ENCODE measurements around the gene NAA60. TPM values are rescaled to one million over a fixed set of nuclear protein-coding genes. Genes with fewer than 3 reads are reported as not detected.

Gene NAA60
- total and polyA plus RNA-seq, 2 of the 13 experiments (the other 11 are each of a cell fraction or from before 2014, with no cell fraction given) = 14.7 to 32.0 TPM

DNA sequence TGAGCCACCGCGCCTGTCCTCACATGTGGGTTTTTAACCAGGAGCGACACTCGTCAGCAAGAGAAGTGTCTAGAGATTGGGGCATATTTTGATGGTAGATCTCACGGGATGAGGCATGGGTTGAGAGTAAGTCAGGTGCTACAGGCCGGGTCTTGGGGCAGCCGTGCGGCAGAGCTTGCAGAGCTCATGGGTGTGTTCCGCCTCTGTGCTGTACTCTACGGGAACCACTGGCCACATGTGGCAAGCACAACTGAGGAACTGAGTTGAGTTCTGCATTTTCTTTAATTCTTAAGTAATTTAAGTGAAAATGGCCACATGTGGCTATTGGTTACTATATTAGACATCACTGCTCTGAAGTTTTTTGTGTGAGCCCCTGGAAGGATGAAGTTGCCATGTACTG is 66.9 kb downstream of the NAA60 start (continued):
- TF ChIP-seq, protein P1, sequence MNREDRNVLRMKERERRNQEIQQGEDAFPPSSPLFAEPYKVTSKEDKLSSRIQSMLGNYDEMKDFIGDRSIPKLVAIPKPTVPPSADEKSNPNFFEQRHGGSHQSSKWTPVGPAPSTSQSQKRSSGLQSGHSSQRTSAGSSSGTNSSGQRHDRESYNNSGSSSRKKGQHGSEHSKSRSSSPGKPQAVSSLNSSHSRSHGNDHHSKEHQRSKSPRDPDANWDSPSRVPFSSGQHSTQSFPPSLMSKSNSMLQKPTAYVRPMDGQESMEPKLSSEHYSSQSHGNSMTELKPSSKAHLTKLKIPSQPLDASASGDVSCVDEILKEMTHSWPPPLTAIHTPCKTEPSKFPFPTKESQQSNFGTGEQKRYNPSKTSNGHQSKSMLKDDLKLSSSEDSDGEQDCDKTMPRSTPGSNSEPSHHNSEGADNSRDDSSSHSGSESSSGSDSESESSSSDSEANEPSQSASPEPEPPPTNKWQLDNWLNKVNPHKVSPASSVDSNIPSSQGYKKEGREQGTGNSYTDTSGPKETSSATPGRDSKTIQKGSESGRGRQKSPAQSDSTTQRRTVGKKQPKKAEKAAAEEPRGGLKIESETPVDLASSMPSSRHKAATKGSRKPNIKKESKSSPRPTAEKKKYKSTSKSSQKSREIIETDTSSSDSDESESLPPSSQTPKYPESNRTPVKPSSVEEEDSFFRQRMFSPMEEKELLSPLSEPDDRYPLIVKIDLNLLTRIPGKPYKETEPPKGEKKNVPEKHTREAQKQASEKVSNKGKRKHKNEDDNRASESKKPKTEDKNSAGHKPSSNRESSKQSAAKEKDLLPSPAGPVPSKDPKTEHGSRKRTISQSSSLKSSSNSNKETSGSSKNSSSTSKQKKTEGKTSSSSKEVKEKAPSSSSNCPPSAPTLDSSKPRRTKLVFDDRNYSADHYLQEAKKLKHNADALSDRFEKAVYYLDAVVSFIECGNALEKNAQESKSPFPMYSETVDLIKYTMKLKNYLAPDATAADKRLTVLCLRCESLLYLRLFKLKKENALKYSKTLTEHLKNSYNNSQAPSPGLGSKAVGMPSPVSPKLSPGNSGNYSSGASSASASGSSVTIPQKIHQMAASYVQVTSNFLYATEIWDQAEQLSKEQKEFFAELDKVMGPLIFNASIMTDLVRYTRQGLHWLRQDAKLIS (CRISPR knock-in tag; IDR thresholded peaks at IDR 0.05) = no peak
- no peak for TF ChIP-seq GLI4 (CRISPR knock-in tag; IDR thresholded peaks at IDR 0.05; ENCODE audit: borderline replicate concordance)

DNA sequence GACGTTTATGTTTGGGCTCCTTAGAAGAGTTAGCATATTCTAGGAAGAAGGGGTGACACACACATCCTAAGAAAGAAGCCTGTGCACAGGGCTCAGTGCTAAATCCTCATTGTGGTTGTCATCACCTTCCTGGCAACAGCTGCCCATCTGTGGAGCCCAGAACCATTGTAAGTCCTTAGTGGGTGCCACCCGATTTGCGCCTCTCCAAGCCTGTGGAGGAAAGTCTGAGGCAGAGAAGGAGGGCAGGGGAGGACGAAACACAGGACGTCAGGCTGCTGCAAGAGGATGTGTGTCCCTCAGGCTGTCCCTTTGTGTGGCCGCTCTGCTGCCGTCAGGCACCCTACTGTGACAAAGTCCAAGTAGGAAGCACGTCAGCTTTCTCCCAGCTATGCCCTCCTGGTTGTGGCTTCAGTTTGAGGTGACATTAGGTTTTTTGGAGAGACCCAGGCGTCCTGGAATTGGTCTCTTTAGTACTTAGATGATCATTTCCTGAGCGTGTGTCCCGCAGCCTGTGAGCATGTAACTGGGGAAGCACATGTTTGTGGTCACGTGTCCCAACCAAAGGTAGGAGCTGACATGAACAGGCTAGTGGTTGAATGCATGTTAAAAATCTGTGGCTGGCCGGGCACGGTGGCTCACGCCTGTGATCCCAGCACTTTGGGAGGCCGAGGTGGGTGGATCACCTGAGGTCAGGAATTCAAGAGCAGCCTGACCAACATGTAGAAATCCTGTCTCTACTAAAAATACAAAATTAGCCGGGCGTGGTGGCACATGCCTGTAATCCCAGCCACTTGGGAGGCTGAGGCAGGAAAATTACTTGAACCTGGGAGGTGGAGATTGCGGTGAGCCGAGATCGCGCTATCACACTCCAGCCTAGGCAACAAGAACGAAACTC is 68.1 kb downstream of the NAA60 start:
- Histone ChIP-seq H3K4me3 (replicated peaks in 1 of 3; ENCODE audit: insufficient read depth in 1 of 3, low read depth in 2 of 3, low read length in 3 of 3) (no peak overlapping the region), H3K36me3 (replicated peaks in 1 of 2; ENCODE audit: control insufficient read depth in 1 of 2, insufficient read depth in 2 of 2, low read length in 2 of 2) (peaks cover 10 to 40% of the 10 kb centered on the region in 2 experiments), H3K4me1 (ENCODE audit: insufficient read depth, low read length) (peaks cover 11% of the 10 kb centered on the region), H3K27me3 (ENCODE audit: control insufficient read depth in 1 of 2, insufficient read depth in 2 of 2, low read length in 2 of 2) (no peaks in the 10 kb centered on the region), H4K20me1 (ENCODE audit: insufficient read depth, low read length) (no peaks in the 10 kb centered on the region), H3K4me2 (ENCODE audit: low read depth, low read length) (no peak overlapping the region), H3K9me3 (ENCODE audit: low read length) (no peaks in the 10 kb centered on the region), H2AFZ (ENCODE audit: low read length) (no peak overlapping the region), H3K9ac (ENCODE audit: insufficient read depth, low read depth, low read length) (no peak overlapping the region), H3K27ac (ENCODE audit: extremely low read length, insufficient read depth, low read length) (no peak overlapping the region), H3K79me2 (ENCODE audit: insufficient read depth, low read length) (no peaks in the 10 kb centered on the region)
- CTCF ChIA-PET (ENCODE audit: low intra/inter-chr PET ratio, low total read pairs) = no interaction called here
- no TSS peak for BruUV-seq (replicated peaks)
- intact Hi-C loops (cut with micrococcal nuclease; ENCODE audit: unreplicated experiment) (no loop called here), in situ Hi-C loops (cut with HindIII; ENCODE audit: extremely low pct_ligation_motif_present, low pct_unique_long_range_greater_than_20kb) (no loop called here)
- ATAC-seq (no peak), DNase-seq (ENCODE audit: low spot score) (no peak), FAIRE-seq (no peak)
- WGBS (ENCODE audit: low lambda C conversion rate) = 95% methylated on average over 21 of the region's 23 CpGs
- TF ChIP-seq SKI (IDR thresholded peaks at IDR 0.05; ENCODE audit: partially characterized antibody) (no peak), RORA (CRISPR knock-in tag; IDR thresholded peaks at IDR 0.05) (no peak), ZNF629 (CRISPR knock-in tag; conservative IDR thresholded peaks at IDR 0.05) (no peak), AKAP8 (CRISPR knock-in tag; IDR thresholded peaks at IDR 0.05) (no peak), ZNF17 (CRISPR knock-in tag; IDR thresholded peaks at IDR 0.05) (no peak), ZNF256 (CRISPR knock-in tag; conservative IDR thresholded peaks at IDR 0.05) (no peak), IKZF4 (CRISPR knock-in tag; IDR thresholded peaks at IDR 0.05; ENCODE audit: borderline replicate concordance, low read depth, not compliant biosample characterization) (no peak)
- TF ChIP-seq, protein P2, sequence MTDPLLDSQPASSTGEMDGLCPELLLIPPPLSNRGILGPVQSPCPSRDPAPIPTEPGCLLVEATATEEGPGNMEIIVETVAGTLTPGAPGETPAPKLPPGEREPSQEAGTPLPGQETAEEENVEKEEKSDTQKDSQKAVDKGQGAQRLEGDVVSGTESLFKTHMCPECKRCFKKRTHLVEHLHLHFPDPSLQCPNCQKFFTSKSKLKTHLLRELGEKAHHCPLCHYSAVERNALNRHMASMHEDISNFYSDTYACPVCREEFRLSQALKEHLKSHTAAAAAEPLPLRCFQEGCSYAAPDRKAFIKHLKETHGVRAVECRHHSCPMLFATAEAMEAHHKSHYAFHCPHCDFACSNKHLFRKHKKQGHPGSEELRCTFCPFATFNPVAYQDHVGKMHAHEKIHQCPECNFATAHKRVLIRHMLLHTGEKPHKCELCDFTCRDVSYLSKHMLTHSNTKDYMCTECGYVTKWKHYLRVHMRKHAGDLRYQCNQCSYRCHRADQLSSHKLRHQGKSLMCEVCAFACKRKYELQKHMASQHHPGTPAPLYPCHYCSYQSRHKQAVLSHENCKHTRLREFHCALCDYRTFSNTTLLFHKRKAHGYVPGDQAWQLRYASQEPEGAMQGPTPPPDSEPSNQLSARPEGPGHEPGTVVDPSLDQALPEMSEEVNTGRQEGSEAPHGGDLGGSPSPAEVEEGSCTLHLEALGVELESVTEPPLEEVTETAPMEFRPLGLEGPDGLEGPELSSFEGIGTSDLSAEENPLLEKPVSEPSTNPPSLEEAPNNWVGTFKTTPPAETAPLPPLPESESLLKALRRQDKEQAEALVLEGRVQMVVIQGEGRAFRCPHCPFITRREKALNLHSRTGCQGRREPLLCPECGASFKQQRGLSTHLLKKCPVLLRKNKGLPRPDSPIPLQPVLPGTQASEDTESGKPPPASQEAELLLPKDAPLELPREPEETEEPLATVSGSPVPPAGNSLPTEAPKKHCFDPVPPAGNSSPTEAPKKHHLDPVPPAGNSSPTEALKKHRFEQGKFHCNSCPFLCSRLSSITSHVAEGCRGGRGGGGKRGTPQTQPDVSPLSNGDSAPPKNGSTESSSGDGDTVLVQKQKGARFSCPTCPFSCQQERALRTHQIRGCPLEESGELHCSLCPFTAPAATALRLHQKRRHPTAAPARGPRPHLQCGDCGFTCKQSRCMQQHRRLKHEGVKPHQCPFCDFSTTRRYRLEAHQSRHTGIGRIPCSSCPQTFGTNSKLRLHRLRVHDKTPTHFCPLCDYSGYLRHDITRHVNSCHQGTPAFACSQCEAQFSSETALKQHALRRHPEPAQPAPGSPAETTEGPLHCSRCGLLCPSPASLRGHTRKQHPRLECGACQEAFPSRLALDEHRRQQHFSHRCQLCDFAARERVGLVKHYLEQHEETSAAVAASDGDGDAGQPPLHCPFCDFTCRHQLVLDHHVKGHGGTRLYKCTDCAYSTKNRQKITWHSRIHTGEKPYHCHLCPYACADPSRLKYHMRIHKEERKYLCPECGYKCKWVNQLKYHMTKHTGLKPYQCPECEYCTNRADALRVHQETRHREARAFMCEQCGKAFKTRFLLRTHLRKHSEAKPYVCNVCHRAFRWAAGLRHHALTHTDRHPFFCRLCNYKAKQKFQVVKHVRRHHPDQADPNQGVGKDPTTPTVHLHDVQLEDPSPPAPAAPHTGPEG (CRISPR knock-in tag; IDR thresholded peaks at IDR 0.05) = no peak
- TF ChIP-seq, protein P3, sequence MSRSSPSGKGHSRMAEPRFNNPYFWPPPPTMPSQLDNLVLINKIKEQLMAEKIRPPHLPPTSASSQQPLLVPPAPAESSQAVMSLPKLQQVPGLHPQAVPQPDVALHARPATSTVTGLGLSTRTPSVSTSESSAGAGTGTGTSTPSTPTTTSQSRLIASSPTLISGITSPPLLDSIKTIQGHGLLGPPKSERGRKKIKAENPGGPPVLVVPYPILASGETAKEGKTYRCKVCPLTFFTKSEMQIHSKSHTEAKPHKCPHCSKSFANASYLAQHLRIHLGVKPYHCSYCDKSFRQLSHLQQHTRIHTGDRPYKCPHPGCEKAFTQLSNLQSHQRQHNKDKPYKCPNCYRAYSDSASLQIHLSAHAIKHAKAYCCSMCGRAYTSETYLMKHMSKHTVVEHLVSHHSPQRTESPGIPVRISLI (CRISPR knock-in tag; IDR thresholded peaks at IDR 0.05; ENCODE audit: borderline replicate concordance) = no peak
- POLR2A ChIA-PET = no interaction called here
